Glomerular endothelial cell (primary cell): ENCODE measurements around the gene NFYA. TPM values are rescaled to one million over a fixed set of nuclear protein-coding genes. Genes with fewer than 3 reads are reported as not detected.

Source experiments
- DNase-seq: peaks from one replicate; pipeline ENCODE4 v3.0.0-alpha.2; 2011; ENCODE audit warnings: low read depth, low spot score; ENCODE audit errors: extremely low read depth
- total RNA-seq: library from RNA; depleted of rRNA; stranded (reverse); fragments of >200 nt; gene quantifications from 2 replicates; pipeline ENCODE4 v1.2.3, GENCODE V29; 2015

The NFYA gene
- total RNA-seq, 1 donor from 2014 or later = 28.2 TPM

DNA sequence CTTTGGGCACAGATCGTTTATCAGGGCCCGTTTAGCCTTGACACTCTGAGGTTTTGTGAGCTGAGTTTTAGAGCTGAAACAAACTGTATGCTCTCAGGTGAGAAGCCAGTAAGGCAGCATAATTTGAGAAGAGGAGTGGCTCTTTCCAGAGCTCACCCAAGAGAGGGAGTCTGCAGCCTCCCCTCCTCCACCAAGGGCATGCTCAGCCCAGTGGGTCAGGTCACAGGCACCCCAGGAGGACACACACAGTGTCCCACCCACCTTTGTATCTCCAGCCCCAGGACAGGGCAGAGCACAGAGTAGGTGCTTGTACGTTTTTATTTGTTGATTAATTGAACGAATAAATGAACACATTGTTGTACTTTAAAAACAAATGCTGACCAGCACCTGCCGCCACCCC, 27.1 kb upstream of the NFYA start:
- no peak for DNase-seq

DNA sequence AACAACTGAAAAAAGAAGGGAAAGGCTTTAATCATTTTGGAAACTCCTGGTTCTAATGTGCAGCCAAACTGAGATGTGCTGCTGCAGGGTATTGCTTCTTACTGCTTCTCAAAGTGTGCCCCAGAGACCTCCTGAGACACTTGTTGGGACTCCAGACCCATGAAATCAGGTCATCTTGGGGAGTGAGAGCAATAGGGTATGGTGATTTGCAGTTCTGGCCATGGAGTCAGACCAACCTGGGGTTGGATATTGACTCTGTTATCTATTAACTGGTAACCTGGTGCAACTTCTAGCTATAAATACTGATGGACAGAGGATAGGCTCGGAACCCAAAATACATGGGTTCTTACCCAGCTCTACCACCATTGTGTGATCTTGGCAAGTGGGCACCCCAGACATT, 26.7 kb upstream of the NFYA start:
- DNase-seq = no peak

GRCh38 chr6:41047306-41047705, 25.5 kb upstream of the NFYA start:
- DNase-seq = no peak

GRCh38 chr6:41047745-41048732, 24.7 kb upstream of the NFYA start:
- no peak for DNase-seq

GRCh38 chr6:41049521-41049920, 23.3 kb upstream of the NFYA start:
- no peak for DNase-seq

DNA sequence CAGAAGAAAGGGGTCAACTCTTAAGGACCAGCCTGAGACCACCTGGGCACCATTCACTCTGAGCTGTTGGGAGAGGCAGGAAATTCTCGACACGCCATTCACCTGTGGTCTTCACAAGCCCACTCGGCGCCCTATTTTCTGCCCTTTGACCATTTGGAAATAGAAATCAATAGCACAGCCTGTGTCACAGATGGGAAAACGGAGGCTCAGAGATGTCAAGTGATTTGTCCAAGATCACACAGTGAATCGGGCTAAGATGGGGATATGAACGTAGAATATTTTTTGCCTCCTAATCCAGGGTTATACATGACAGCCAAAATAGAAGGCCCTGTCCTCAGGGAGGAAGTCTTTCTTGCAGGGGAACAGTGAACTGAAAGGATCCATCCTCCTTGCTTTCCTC, 22.8 kb upstream of the NFYA start:
- no peak for DNase-seq

DNA sequence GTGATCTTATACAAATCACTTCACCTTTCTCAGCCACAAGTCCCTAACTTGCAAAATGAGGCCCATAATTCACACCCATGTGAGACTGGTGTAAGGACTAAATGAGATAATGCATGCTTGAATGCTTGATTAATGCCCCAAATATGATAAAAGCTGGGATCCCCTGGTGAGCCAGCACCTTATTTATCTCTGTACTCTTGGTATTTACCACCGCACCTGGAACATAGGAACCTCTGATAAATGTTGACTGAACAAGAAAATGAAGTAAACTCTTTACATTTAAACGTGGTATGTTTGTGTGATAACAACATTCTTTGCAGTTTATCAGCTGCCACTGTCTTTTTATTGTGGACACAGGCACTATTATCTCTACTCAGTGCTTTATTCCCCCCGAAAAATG, 22.2 kb upstream of the NFYA start:
- no peak for DNase-seq

- no peak for DNase-seq
Measured at GRCh38 chr6:41051873-41052272, 20.9 kb upstream of the NFYA start.

GRCh38 chr6:41053041-41053440, 19.7 kb upstream of the NFYA start, which contains the start of gene APOBEC2:
APOBEC2 (plus strand) TSS chr6:41053202; CDS start chr6:41053348, 146 bp downstream.
- DNase-seq = no peak

- no peak for DNase-seq
Measured at GRCh38 chr6:41054511-41054910, 18.3 kb upstream of the NFYA start.

GRCh38 chr6:41055149-41055548, 17.6 kb upstream of the NFYA start:
- no peak for DNase-seq

DNA sequence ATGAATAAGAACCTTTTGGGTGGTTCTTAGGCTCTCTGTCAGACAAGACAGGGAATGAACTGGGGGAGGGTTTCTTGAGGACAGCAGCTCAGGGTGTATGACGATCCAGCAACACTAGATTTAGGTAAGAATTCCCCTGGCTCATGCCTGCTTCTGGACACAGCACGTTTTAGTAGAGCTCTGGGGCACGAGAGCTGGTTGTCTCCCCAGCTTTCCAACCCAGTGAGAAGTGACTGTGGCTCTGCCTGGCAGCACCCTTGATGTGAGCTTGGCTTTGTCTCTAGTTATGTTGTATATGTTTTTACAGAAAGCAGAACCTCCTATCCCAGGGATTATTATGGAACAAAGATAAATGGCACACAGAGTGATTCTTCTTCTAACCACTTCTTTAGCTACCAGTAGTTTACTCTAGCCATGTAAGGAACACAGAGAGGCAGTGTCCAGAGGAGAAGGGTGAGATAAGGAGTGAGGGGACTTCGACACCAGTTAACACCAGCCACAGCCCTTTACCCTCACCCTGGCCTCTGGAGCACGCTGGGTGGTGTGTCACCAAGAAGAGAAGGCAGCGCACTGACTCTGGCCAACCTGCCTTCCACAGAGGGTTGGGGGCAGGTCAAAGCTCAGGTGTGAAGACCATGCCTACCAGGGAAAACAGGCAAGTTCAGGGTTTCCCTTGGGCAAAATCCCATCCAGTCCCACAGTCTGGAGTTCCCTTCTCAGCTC, 15.8 kb upstream of the NFYA start:
- no peak for DNase-seq

- no peak for DNase-seq
Measured at GRCh38 chr6:41058783-41059181, 14.0 kb upstream of the NFYA start.

DNA sequence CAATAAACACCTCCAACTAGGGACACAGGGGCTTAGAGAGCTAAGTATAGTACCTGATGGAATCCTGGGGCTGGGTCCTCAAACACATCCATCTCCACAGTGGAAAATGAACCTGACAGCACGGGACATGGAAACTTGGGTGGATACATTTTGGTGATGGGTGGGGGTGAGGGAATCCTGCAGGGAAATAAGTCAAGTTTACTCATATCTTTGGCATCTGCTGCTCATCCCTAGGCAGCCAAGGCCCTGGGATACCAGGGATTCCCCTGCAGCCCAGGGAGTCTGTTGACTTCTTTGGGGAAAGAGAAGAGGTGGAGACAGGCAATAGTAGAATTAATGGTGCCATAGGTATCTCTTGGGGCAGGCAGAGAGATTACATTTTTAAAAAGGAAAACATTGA, 13.2 kb upstream of the NFYA start:
- no peak for DNase-seq

DNA sequence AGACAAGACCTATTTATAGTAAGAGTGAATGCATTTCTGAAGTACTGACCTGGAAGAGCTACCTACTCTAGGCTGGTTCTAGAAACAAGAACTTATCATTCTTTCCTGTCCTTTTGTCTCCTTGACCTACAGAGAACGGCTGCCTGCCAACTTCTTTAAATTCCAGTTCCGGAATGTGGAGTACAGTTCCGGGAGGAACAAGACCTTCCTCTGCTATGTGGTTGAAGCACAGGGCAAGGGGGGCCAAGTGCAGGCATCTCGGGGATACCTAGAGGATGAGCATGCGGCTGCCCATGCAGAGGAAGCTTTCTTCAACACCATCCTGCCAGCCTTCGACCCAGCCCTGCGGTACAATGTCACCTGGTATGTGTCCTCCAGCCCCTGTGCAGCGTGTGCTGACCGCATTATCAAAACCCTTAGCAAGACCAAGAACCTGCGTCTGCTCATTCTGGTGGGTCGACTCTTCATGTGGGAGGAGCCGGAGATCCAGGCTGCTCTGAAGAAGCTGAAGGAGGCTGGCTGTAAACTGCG, 11.5 kb upstream of the NFYA start:
- DNase-seq = no peak

GRCh38 chr6:41062056-41062455, 10.7 kb upstream of the NFYA start:
- DNase-seq = no peak

- no peak for DNase-seq
Measured at GRCh38 chr6:41063884-41064285, 8.9 kb upstream of the NFYA start.

DNA sequence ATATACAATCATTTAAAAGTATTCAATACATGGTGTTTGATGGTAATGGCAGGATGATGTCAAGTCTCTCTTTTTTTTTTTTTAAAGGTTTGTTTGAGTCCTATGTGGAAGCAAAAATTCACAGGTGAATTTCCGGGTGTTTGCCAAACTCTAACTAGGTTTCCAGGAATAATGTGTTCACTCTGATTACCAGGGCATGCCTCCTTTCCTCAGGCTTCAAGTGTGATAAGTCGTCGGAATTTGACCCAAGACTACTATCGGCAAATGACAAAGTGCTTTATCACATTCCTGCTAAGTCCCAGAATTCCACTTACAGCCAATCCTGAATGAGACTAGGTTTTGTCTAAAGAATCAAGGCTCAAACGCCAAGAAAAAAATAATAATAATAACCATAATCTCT, 7.9 kb upstream of the NFYA start:
- DNase-seq = no peak

- no peak for DNase-seq
Measured at GRCh38 chr6:41065550-41066026, 7.2 kb upstream of the NFYA start.

DNA sequence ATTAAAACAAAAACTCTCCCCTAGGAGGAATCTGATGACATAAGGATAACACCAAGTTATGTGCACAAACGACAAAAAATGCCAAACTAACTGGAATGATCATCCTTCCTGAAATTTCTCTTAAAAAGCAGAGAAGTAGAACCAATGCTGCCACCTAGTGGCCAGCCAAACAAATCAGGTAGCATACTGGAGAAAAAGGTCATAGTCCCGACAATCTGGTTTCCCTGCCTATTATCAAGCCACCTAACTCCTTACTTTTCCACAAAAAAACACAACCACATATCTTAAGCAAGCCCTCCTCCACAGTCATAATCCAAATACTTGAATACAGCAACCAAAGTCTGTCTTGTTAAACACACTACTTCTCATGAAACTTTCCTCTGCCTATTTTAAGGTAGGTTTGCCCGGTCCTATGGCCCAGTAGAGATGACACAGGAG, 5.9 kb upstream of the NFYA start:
- peak; percentile 62 for DNase-seq

DNA sequence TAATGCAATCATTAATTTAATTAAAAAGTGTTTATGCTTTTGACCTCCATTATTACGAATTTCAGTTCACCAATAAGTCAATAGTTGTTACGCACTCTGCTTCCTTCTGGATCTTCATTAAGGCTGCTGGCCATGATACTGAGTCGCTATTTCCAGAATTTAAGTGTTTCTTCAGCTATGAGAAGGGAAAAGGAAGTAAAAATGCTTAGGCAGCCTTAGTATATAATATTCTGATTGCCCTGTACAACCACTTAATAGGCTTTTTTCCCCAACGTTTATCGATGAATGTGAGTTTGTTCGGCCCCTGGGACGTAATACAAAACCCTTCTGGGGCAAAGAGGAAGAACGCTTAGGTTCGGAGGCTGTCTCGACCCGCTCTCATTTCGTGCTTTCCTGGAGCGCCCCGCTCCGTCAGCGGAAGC, 1.3 kb upstream of the NFYA start:
- no peak for DNase-seq
